Hematopoietic multipotent progenitor cell treated with erythropoietin and hydrocortisone succinate and interleukin-3 and kit ligand, for 17 days (in vitro differentiated cells): ENCODE measurements around the gene ZNF561.

Experiments
- DNase-seq: peaks from one replicate; pipeline ENCODE4 v3.0.0-alpha.2; 2015; ENCODE audit warnings: low spot score

Gene ZNF561

DNA sequence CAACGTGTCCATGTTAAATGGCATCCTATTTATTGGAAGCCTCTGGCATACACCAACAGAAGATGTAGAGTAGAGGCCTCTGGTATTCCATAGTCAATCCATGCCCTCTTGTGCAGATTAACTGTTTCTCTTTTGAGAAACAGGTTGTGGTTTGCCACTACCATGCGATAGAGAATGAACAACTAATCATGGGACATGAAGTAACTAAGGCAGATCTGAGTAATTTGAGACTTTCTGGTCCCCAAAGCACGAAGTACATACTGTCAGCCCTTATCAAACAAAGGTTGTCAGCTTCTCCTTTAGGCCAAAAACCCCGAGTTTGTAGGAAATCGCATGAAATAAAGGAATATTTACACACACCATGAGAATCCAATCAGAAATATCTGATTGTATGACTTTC, 40.3 kb downstream of the ZNF561 start:
- no peak for DNase-seq

DNA sequence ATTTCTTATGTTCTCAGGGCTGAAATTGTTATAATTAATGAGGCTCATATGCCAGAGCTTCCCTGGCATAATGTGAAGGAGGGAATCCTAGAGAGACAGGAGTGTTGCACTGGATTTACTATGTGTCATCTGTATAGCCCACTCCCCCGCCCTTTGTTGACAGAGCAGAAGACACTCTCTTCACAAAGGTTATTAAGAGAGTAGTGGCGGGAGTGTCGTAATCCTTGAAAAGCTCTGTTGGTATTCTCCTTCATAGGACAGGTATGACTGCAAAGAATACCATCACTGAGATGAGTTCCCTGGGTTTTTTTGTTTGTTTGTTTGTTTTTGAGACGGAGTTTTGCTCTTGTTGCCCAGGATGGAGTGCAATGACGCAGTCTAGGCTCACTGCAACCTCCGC, 50.8 kb downstream of the ZNF561 start:
- DNase-seq: no peak

DNA sequence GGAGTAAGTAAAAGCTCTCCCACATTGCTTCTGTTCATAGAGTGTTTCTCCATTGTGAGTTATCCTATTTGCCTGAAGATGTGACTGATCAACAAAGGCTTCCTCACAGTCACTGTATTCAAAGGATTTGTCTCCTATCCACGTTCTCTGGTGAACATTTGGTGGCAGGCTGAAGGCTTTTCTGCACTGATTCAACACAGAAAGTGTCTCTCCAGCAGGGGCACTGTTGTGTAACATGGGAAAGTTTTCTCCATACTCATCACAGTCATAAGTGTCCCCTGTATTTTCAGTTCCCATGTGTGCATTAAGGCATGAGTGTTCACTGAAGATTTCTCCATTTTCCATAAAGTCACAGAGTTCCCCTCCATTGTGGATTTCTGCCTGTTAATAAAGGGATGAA, 54.3 kb downstream of the ZNF561 start:
- DNase-seq: no peak

DNA sequence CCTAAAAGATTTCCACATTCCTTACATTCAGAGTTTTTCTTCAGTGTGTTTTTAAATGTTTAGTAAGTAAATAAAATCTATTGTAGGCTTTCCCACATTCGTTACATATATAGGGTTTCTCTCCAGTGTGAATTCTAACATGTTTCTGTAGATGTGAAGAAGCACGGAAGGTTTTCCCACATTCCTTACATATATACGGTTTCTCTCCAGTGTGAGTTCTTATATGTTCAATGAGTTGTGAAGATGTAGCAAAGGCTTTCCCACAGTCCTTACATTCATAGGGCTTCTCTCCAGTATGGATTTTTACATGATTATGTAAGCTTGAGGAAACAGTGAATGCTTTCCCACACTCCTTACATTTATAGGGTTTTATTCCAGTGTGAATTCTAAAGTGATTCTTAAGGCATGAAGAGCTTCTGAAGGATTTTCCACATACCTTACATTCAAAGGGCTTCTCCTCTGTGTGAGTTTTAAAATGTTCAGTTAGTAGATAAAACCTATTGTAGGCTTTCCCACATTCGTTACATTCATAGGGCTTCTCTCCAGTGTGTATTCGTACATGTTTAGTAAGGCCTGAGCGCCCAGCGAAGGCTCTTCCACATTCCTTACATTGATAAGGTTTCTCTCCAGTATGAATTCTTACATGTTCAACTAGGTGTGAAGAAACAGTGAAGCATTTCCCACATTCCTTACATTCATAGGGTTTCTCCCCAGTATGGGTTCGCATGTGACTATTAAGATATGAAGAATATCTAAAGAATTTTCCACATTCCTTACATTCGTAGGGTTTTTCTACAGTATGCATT, 54.9 kb downstream of the ZNF561 start:
- DNase-seq: no peak
